ENCODE results near the gene THAP2.

The THAP2 gene

GRCh38 chr12:71663561-71664410 lies at the start of gene THAP2, which contains the start of gene ZFC3H1:
Gene THAP2, plus strand, starts transcription at chr12:71664301. Its CDS starts 209 bp downstream, at chr12:71664510.
Gene ZFC3H1, minus strand, starts transcription at chr12:71663848. Its CDS starts 238 bp downstream, at chr12:71663610.
- Histone ChIP-seq H3K4me3 (peak within 1 kb of the TSS; percentile 69 to 95 (median 77)), H3K27ac (peak within 1 kb of the TSS; percentile 75 to 98 (median 95))

GRCh38 chr12:71621938-71622337 lies 42.2 kb upstream of the THAP2 start:
- no peak overlapping the region for H3K4me3 ChIP-seq
- no peak overlapping the region for H3K27ac ChIP-seq

- peak overlapping the region in 2 of 21 experiments; percentile 16 to 26 for H3K27ac ChIP-seq
These were observed 38.6 kb upstream of the THAP2 start for GRCh38 chr12:71625476-71625875.

GRCh38 chr12:71626098-71626497 lies 38.0 kb upstream of the THAP2 start:
- no peak overlapping the region for H3K4me3 ChIP-seq
- peak overlapping the region in 3 of 21 experiments; percentile 26 to 43 (median 37) for H3K27ac ChIP-seq

More at GRCh38 chr12:71625476-71625875, 38.6 kb upstream of the THAP2 start:
- H3K4me3 ChIP-seq = no peak overlapping the region

GRCh38 chr12:71626768-71627167 lies 37.3 kb upstream of the THAP2 start:
- peak overlapping the region in 4 of 21 experiments; percentile 25 to 43 (median 32) for H3K27ac ChIP-seq
- H3K4me3 ChIP-seq = no peak overlapping the region

- no peak overlapping the region for H3K27ac ChIP-seq
These were observed 36.6 kb upstream of the THAP2 start for GRCh38 chr12:71627438-71628002.

GRCh38 chr12:71636704-71637115 lies 27.4 kb upstream of the THAP2 start:
- Histone ChIP-seq H3K27ac (peak overlapping the region in 1 of 21 experiments; percentile 46), H3K4me3 (no peak overlapping the region)

More at GRCh38 chr12:71627438-71628002, 36.6 kb upstream of the THAP2 start:
- H3K4me3 ChIP-seq = no peak overlapping the region

- Histone ChIP-seq H3K4me3 (no peak overlapping the region), H3K27ac (no peak overlapping the region)
These were observed 25.6 kb upstream of the THAP2 start for GRCh38 chr12:71638499-71638898.

- Histone ChIP-seq H3K27ac (peak overlapping the region in 1 of 21 experiments; percentile 53), H3K4me3 (no peak overlapping the region)
These were observed 24.8 kb upstream of the THAP2 start for GRCh38 chr12:71639341-71639760.

GRCh38 chr12:71640316-71640715 lies 23.8 kb upstream of the THAP2 start:
- H3K27ac ChIP-seq = peak overlapping the region in 1 of 21 experiments; percentile 53
- no peak overlapping the region for H3K4me3 ChIP-seq

- H3K27ac ChIP-seq = peak overlapping the region in 1 of 21 experiments; percentile 74
- no peak overlapping the region for H3K4me3 ChIP-seq
These were observed 22.7 kb upstream of the THAP2 start for GRCh38 chr12:71641390-71641789.

- no peak overlapping the region for H3K4me3 ChIP-seq
- H3K27ac ChIP-seq = no peak overlapping the region
These were observed 21.8 kb upstream of the THAP2 start for GRCh38 chr12:71642264-71642663.

GRCh38 chr12:71645268-71645667 lies 18.8 kb upstream of the THAP2 start:
- H3K27ac ChIP-seq = peak overlapping the region in 1 of 21 experiments; percentile 52
- H3K4me3 ChIP-seq = no peak overlapping the region

GRCh38 chr12:71646512-71646911 lies 17.6 kb upstream of the THAP2 start:
- H3K4me3 ChIP-seq = no peak overlapping the region

GRCh38 chr12:71648537-71648936 lies 15.6 kb upstream of the THAP2 start:
- no peak overlapping the region for H3K4me3 ChIP-seq
- no peak overlapping the region for H3K27ac ChIP-seq

More at GRCh38 chr12:71646512-71646911, 17.6 kb upstream of the THAP2 start:
- H3K27ac ChIP-seq = no peak overlapping the region

- no peak overlapping the region for H3K27ac ChIP-seq
- no peak overlapping the region for H3K4me3 ChIP-seq
These were observed 14.7 kb upstream of the THAP2 start for GRCh38 chr12:71649401-71649800.

GRCh38 chr12:71652656-71653055 lies 11.4 kb upstream of the THAP2 start:
- H3K27ac ChIP-seq = no peak overlapping the region
- no peak overlapping the region for H3K4me3 ChIP-seq

- Histone ChIP-seq H3K4me3 (no peak overlapping the region), H3K27ac (no peak overlapping the region)
These were observed 11.0 kb upstream of the THAP2 start for GRCh38 chr12:71653137-71653536.

- no peak overlapping the region for H3K27ac ChIP-seq
- no peak overlapping the region for H3K4me3 ChIP-seq
These were observed 9.9 kb upstream of the THAP2 start for GRCh38 chr12:71654200-71654599.

- H3K27ac ChIP-seq = peak overlapping the region in 1 of 21 experiments; percentile 23
- peak overlapping the region in 1 of 7 experiments; percentile 11 for H3K4me3 ChIP-seq
These were observed 8.6 kb upstream of the THAP2 start for GRCh38 chr12:71655495-71655894.

- peak overlapping the region in 1 of 7 experiments; percentile 11 for H3K4me3 ChIP-seq
These were observed 8.2 kb upstream of the THAP2 start for GRCh38 chr12:71655907-71656306.

More at GRCh38 chr12:71655907-71656306, 8.2 kb upstream of the THAP2 start:
- H3K27ac ChIP-seq = peak overlapping the region in 1 of 21 experiments; percentile 23

Measured in skin epidermis (tissue), 12 donors.